SK-N-SH treated with all-trans-retinoic acid at 6 μM for 48 hours (cell line): ENCODE data around the gene MORC4.

Experiments used
- ATAC-seq: fragments of 200-7000 bp; cut with Tn5 transposase; 3 replicates; pipeline ENCODE4 v1.9.1; 2020; ENCODE audit warnings: mild to moderate bottlenecking, moderate library complexity
- ARNTL ChIP-seq: fragments of 450-650 bp; formaldehyde crosslinking; IDR thresholded peaks from 2 replicates; pipeline ENCODE4 v1.5.0; 2020; ENCODE audit warnings: low read depth, mild to moderate bottlenecking, moderate library complexity, borderline replicate concordance
- CSDC2 ChIP-seq: fragments of 250-450 bp; sonication (Bioruptor Pico); IDR thresholded peaks from 2 replicates; pipeline ENCODE4 v1.5.0; 2020; ENCODE audit warnings: mild to moderate bottlenecking, moderate library complexity
- GLIS3 ChIP-seq: fragments of 250-450 bp; sonication (Bioruptor Pico); IDR thresholded peaks from 2 replicates; pipeline ENCODE4 v1.5.0; 2020; ENCODE audit warnings: mild to moderate bottlenecking, moderate library complexity
- ISL1 ChIP-seq: fragments of 250-450 bp; sonication (Bioruptor Pico); IDR thresholded peaks from 2 replicates; pipeline ENCODE4 v2.1.2; 2022; ENCODE audit warnings: mild to moderate bottlenecking, moderate library complexity
- OSR1 ChIP-seq: fragments of 250-450 bp; sonication (Bioruptor Pico); IDR thresholded peaks from 2 replicates; pipeline ENCODE4 v1.8.0; 2022; ENCODE audit warnings: moderate library complexity, mild to moderate bottlenecking, inconsistent platforms
- RARB ChIP-seq: fragments of 250-450 bp; sonication (Bioruptor Pico); IDR thresholded peaks from 2 replicates; pipeline ENCODE4 v1.8.0; 2021; ENCODE audit warnings: mild to moderate bottlenecking, moderate library complexity
- SNAI2 ChIP-seq: fragments of 250-450 bp; sonication (Bioruptor Pico); IDR thresholded peaks from 2 replicates; pipeline ENCODE4 v1.5.0; 2020; ENCODE audit warnings: mild to moderate bottlenecking, moderate library complexity
- TCF4 ChIP-seq: fragments of 250-450 bp; sonication (Bioruptor Pico); IDR thresholded peaks from 2 replicates; pipeline ENCODE4 v1.8.0; 2021; ENCODE audit warnings: mild to moderate bottlenecking, moderate library complexity, borderline replicate concordance
- TOX ChIP-seq: fragments of 250-450 bp; sonication (Bioruptor Pico); IDR thresholded peaks from 2 replicates; pipeline ENCODE4 v1.8.0; 2021; ENCODE audit warnings: mild to moderate bottlenecking, moderate library complexity, borderline replicate concordance
- ZC3H10 ChIP-seq: fragments of 250-450 bp; sonication (Bioruptor Pico); IDR thresholded peaks from 2 replicates; pipeline ENCODE4 v1.5.1; 2021; ENCODE audit warnings: mild to moderate bottlenecking, moderate library complexity
- ZFP3 ChIP-seq: fragments of 250-450 bp; sonication (Bioruptor Pico); IDR thresholded peaks from 2 replicates; pipeline ENCODE4 v1.5.0; 2020; ENCODE audit warnings: mild to moderate bottlenecking, moderate library complexity
- ZFP30 ChIP-seq: fragments of 450-650 bp; formaldehyde crosslinking; IDR thresholded peaks from 2 replicates; pipeline ENCODE4 v1.5.0; 2022; ENCODE audit warnings: mild to moderate bottlenecking, moderate library complexity
- ZNF565 ChIP-seq: fragments of 450-650 bp; formaldehyde crosslinking; conservative IDR thresholded peaks from 2 replicates; pipeline ENCODE4 v1.5.0; 2020; ENCODE audit warnings: low read depth, mild to moderate bottlenecking, moderate library complexity
- ZNF70 ChIP-seq: fragments of 450-650 bp; formaldehyde crosslinking; IDR thresholded peaks from 2 replicates; pipeline ENCODE4 v1.5.0; 2020; ENCODE audit warnings: mild to moderate bottlenecking, moderate library complexity
- TF ChIP-seq, protein P1 (sequence below): fragments of 250-450 bp; sonication (Bioruptor Pico); IDR thresholded peaks from 2 replicates; pipeline ENCODE4 v1.5.1; 2020; ENCODE audit warnings: low read depth, mild to moderate bottlenecking, moderate library complexity
- TF ChIP-seq, protein P2 (sequence below): fragments of 250-450 bp; sonication (Bioruptor Pico); IDR thresholded peaks from 2 replicates; pipeline ENCODE4 v1.8.0; 2020; ENCODE audit warnings: mild to moderate bottlenecking, moderate library complexity, borderline replicate concordance
- TF ChIP-seq, protein P3 (sequence below): fragments of 250-450 bp; sonication (Bioruptor Pico); IDR thresholded peaks from 2 replicates; pipeline ENCODE4 v1.8.0; 2021; ENCODE audit warnings: low read depth, mild to moderate bottlenecking, moderate library complexity, borderline replicate concordance
- TF ChIP-seq, protein P4 (sequence below): fragments of 250-450 bp; sonication (Bioruptor Pico); IDR thresholded peaks from 2 replicates; pipeline ENCODE4 v1.5.0; 2020; ENCODE audit warnings: mild to moderate bottlenecking, moderate library complexity
- TF ChIP-seq, protein P5 (sequence below): fragments of 250-450 bp; sonication (Bioruptor Pico); IDR thresholded peaks from 2 replicates; pipeline ENCODE4 v1.5.1; 2021; ENCODE audit warnings: mild to moderate bottlenecking, moderate library complexity

MORC4 gene

DNA sequence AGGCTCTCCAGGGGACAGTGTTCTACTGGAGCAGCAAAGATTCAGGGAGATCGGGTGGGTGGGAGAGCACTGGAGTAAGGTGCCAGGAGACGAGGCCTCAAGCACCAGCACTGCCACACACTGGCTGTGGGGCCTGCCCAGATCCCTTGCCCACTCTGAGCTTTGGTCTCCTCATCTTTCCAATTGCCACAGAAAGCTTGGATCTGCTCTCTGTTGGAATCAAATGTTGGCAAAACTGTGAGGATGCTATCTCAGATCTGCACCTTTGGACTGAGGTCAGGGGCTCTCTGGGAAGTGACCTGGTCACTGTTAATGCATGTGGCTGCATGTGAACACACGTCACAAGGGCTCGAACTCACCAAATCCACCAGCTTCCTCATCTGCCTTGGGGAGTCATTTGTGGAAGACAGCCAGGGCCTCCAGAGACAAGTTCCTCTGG lies 98.2 kb downstream of the MORC4 start:
- TF ChIP-seq RARB, result no peak
- TF ChIP-seq SNAI2, result no peak
- TF ChIP-seq ZC3H10 (CRISPR knock-in tag), result no peak
- TF ChIP-seq GLIS3, result no peak
- no peak for TF ChIP-seq OSR1 (CRISPR knock-in tag)
- no peak for TF ChIP-seq TCF4 (CRISPR knock-in tag)
- no peak for TF ChIP-seq ZFP30 (CRISPR knock-in tag)
- no peak for ATAC-seq

DNA sequence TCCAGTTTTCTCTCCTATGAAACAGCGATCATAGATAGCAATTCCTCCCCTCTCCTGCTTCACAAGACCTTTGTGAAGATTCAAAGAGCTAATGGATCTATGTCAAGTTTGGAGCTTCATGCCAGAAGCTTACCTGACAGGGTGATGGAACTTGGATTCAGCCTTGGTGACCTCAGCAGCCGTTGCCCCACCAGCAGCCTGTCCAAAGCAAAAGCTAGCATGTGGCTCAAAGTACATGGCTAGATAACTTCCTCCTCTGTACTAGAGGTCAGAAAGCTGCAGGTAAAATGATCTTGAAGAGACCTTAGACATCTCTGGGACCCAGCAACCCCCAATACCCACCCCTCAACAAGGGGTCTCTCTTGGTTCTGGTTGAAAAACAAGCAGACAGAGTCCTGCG lies 98.7 kb downstream of the MORC4 start:
- TF ChIP-seq, protein P1, sequence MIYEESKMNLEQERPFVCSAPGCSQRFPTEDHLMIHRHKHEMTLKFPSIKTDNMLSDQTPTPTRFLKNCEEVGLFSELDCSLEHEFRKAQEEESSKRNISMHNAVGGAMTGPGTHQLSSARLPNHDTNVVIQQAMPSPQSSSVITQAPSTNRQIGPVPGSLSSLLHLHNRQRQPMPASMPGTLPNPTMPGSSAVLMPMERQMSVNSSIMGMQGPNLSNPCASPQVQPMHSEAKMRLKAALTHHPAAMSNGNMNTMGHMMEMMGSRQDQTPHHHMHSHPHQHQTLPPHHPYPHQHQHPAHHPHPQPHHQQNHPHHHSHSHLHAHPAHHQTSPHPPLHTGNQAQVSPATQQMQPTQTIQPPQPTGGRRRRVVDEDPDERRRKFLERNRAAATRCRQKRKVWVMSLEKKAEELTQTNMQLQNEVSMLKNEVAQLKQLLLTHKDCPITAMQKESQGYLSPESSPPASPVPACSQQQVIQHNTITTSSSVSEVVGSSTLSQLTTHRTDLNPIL (CRISPR knock-in tag), result no peak
- no peak for TF ChIP-seq RARB
- TF ChIP-seq, protein P2, sequence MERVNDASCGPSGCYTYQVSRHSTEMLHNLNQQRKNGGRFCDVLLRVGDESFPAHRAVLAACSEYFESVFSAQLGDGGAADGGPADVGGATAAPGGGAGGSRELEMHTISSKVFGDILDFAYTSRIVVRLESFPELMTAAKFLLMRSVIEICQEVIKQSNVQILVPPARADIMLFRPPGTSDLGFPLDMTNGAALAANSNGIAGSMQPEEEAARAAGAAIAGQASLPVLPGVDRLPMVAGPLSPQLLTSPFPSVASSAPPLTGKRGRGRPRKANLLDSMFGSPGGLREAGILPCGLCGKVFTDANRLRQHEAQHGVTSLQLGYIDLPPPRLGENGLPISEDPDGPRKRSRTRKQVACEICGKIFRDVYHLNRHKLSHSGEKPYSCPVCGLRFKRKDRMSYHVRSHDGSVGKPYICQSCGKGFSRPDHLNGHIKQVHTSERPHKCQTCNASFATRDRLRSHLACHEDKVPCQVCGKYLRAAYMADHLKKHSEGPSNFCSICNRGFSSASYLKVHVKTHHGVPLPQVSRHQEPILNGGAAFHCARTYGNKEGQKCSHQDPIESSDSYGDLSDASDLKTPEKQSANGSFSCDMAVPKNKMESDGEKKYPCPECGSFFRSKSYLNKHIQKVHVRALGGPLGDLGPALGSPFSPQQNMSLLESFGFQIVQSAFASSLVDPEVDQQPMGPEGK (CRISPR knock-in tag), result no peak
- TF ChIP-seq ARNTL (CRISPR knock-in tag), result no peak
- no peak for TF ChIP-seq GLIS3
- no peak for TF ChIP-seq ISL1
- TF ChIP-seq, protein P3, sequence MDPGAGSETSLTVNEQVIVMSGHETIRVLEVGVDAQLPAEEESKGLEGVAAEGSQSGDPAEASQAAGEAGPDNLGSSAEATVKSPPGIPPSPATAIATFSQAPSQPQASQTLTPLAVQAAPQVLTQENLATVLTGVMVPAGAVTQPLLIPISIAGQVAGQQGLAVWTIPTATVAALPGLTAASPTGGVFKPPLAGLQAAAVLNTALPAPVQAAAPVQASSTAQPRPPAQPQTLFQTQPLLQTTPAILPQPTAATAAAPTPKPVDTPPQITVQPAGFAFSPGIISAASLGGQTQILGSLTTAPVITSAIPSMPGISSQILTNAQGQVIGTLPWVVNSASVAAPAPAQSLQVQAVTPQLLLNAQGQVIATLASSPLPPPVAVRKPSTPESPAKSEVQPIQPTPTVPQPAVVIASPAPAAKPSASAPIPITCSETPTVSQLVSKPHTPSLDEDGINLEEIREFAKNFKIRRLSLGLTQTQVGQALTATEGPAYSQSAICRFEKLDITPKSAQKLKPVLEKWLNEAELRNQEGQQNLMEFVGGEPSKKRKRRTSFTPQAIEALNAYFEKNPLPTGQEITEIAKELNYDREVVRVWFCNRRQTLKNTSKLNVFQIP (CRISPR knock-in tag), result no peak
- TF ChIP-seq ZFP3 (CRISPR knock-in tag), result no peak
- no peak for TF ChIP-seq ZNF565
- TF ChIP-seq TOX (CRISPR knock-in tag), result no peak
- TF ChIP-seq CSDC2, result no peak
- TF ChIP-seq, protein P4, sequence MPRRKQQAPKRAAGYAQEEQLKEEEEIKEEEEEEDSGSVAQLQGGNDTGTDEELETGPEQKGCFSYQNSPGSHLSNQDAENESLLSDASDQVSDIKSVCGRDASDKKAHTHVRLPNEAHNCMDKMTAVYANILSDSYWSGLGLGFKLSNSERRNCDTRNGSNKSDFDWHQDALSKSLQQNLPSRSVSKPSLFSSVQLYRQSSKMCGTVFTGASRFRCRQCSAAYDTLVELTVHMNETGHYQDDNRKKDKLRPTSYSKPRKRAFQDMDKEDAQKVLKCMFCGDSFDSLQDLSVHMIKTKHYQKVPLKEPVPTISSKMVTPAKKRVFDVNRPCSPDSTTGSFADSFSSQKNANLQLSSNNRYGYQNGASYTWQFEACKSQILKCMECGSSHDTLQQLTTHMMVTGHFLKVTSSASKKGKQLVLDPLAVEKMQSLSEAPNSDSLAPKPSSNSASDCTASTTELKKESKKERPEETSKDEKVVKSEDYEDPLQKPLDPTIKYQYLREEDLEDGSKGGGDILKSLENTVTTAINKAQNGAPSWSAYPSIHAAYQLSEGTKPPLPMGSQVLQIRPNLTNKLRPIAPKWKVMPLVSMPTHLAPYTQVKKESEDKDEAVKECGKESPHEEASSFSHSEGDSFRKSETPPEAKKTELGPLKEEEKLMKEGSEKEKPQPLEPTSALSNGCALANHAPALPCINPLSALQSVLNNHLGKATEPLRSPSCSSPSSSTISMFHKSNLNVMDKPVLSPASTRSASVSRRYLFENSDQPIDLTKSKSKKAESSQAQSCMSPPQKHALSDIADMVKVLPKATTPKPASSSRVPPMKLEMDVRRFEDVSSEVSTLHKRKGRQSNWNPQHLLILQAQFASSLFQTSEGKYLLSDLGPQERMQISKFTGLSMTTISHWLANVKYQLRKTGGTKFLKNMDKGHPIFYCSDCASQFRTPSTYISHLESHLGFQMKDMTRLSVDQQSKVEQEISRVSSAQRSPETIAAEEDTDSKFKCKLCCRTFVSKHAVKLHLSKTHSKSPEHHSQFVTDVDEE (CRISPR knock-in tag), result no peak
- TF ChIP-seq OSR1 (CRISPR knock-in tag), result no peak
- TF ChIP-seq, protein P5, sequence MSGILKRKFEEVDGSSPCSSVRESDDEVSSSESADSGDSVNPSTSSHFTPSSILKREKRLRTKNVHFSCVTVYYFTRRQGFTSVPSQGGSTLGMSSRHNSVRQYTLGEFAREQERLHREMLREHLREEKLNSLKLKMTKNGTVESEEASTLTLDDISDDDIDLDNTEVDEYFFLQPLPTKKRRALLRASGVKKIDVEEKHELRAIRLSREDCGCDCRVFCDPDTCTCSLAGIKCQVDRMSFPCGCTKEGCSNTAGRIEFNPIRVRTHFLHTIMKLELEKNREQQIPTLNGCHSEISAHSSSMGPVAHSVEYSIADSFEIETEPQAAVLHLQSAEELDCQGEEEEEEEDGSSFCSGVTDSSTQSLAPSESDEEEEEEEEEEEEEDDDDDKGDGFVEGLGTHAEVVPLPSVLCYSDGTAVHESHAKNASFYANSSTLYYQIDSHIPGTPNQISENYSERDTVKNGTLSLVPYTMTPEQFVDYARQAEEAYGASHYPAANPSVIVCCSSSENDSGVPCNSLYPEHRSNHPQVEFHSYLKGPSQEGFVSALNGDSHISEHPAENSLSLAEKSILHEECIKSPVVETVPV, result no peak
- no peak for TF ChIP-seq ZC3H10 (CRISPR knock-in tag)
- no peak for TF ChIP-seq ZNF70 (CRISPR knock-in tag)
- ATAC-seq, result no peak

DNA sequence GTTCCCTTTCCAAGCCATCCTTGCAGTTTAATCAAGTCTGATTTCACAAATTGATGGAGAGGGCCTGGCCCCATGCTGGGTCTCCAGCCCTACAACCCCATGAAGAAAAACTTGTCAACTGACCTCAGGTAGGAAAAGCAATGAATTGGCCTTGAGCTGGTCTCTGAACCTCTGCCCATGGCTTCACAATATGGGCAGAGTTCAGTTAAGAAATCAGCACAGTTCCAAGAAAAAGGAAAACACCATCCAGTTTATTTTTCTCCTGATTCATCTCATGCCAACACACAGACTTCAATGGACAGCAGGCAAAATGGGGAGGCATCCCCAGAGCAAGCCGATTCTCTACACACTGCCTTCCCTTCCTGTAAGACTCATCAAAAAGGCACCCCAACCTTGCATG lies 100.2 kb downstream of the MORC4 start:
- TF ChIP-seq, protein P4 (CRISPR knock-in tag), result no peak
- TF ChIP-seq ISL1, result no peak
- no peak for TF ChIP-seq GLIS3
- no peak for ATAC-seq
